GM18519 (cell line): ENCODE results near the gene SLC25A53.
A peak's percentile ranks its signal among the peaks of the same experiment; 100 is the strongest.
"Not testable (repeated sequence)": the region's sequence is repeated elsewhere in the genome, so short reads cannot be mapped to it uniquely, and the experiment has no call there.

ENCODE experiments used
- ATAC-seq: cut with Tn5 transposase; IDR thresholded peaks from one replicate; pipeline ENCODE4 v1.9.1; 2021; ENCODE audit warnings: mild to moderate bottlenecking, moderate library complexity; ENCODE audit not compliant: unreplicated experiment, low FRiP score

SLC25A53 gene

DNA sequence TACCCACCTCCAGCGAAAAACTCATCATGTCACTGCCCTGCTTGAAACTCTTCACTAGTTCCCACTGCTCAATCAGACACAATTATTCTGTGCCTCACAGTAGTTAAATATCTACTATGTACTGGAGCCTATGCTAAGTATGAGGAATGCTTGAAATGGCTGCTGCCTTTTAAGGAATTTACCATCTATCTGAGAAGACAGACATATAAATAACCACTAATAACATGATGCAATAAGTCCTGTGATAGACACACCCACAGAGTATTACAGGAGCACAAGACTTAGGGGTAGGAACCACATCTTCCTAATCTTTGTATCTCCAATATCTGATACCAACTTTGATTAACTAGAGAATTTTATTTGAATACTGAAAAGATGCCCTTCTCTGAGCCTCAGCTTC lies 21.1 kb downstream of the SLC25A53 start:
- ATAC-seq, result no peak

- no peak for ATAC-seq
Measured at GRCh38 chrX:104134583-104135261, 22.1 kb downstream of the SLC25A53 start.

GRCh38 chrX:104130808-104131207 lies 26.0 kb downstream of the SLC25A53 start:
- ATAC-seq, result no peak

DNA sequence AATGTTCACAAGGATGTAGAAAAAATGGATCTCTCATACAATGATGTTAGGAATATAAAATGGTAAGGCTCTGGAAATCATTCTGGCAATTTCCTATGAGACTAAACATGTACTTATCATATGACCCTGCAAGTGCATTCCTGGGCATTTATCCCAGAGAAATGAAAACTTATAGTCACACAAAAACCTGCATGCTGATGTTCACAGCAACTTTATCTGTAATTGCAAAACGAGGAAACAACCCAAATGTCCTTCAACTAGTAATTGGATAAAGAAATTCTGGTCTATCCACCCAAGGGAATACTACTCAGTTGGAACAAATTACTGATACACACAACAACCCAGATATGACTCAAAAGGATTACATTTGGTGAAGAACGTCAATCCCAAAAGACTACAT lies 30.0 kb downstream of the SLC25A53 start:
- no peak for ATAC-seq

DNA sequence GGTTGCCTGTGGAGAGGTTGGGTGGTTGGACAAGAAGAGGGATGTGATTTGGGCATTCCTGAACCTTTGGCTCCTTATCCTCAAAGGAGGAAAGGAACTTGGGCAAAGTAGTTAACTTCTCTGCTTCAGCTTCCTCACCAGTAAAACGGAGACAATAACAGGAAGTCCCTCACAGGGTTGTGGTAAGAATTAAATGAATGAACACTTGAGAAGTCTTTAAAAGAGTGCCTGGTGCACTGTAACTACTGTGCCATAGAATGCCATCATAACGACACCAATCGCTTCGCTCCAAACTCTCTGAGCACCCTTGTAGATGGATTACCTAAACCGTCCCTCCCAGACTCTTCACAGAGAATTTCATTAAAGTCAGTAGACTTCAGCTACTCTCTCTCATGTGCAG lies 34.0 kb downstream of the SLC25A53 start:
- ATAC-seq, result no peak

DNA sequence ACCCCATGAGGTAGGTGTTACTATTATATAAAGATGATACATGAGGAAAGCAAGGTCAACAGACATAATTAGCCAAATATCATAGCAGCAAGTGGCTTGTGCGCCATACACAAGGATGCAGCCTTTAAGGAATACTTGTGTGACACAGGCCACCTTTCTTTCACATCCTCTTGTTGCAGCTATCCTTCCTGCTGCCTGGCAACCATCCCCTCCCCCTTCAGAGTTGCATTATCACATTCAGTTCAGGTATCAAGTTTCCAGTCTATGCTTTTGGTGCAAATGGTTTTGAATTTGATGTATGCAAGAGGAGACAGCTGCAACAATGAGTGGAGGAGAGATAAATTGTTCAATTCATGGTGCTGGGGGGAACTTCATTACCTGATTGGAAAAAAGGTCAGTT lies 38.0 kb downstream of the SLC25A53 start:
- ATAC-seq, result no peak

DNA sequence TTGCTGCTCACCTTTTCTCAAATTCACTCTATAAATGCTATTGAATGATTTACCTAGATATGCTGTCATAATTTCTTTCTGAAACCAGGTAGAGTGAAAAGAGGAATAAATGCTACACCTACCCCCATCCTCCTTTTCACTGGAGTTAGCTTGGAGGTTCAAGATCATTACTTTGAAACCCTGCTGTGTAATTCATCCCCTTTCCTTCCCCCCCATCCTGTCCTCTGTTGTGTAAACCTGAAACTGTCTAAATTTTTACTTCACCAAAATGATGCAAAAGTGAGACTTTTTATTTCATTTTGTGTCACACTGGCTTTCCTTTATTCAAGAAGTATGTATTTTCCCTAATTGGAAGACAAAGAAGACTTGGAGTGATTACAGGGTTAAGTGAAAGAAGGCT lies 39.0 kb downstream of the SLC25A53 start:
- no peak for ATAC-seq

DNA sequence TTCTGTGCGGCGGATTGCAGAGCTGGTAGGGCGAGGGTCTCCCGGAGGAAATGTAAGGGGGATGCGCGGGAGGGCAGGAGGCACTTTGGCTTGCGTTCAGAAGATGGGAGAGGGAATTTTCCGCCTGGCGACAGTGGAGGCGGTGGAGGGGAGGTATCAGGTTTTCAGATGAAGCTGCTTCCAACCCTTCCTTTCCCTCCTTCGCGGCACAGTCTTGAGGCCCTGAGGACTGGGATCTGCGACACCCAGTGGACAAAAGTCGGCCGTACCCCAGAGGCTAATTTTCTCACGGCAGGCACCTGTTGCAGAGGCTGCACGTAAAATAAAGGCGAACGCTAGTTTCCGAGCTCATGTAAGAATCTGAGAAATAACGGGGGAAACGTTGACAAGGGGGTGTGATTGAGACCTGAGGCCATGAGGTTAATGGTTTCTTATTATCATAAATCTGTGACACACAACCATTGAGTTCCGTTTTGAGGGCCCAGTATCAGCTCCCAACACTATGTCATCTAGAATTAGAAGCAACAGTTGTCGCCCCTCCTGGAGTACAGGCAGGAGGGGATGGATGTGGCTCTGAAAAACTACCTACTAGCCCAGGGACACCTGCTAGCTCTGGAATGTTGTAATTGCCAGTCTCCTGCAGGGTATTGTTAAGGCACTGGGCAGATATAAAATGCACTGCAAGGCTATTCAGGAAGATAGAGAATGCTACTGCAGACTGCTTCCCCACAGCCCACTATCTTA lies 43.4 kb downstream of the SLC25A53 start:
- peak; percentile 41 for ATAC-seq

- ATAC-seq, result peak; percentile 67
Measured at GRCh38 chrX:104112326-104112951, 44.4 kb downstream of the SLC25A53 start, which contains the start of gene ZCCHC18. TSS of gene ZCCHC18 (plus strand) at chrX:104112523. CDS start at chrX:104114112, 1,589 bp downstream.

- ATAC-seq, result not testable (repeated sequence)
Measured at GRCh38 chrX:104110491-104111240, 46.1 kb downstream of the SLC25A53 start.

- no peak for ATAC-seq
Measured at GRCh38 chrX:104108955-104109354, 47.9 kb downstream of the SLC25A53 start.

GRCh38 chrX:104105330-104106262 lies 51.2 kb downstream of the SLC25A53 start:
- ATAC-seq, result no peak

DNA sequence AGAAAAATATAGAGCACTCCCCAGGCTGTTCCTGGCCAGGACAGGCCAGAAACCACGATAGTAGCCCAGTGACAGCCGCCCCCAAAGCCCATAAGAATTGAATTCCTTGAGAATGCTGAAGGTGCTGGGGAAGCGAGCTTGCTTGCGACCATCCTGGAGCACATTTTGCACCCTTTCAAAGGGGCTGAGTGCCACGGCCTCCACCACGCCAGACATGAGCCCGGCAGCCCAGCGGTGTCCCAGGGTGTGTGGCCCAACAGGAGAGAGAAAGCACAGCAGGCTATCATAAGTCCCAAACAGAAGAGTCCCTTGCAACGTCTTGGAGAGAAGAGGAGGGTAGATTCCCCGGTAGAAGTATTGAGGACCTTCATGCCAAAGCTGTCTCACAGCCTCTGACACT lies 52.1 kb downstream of the SLC25A53 start:
- no peak for ATAC-seq

GRCh38 chrX:104098919-104099318 lies 57.9 kb downstream of the SLC25A53 start:
- ATAC-seq, result no peak

GRCh38 chrX:104098151-104098808 lies 58.5 kb downstream of the SLC25A53 start:
- ATAC-seq, result no peak

DNA sequence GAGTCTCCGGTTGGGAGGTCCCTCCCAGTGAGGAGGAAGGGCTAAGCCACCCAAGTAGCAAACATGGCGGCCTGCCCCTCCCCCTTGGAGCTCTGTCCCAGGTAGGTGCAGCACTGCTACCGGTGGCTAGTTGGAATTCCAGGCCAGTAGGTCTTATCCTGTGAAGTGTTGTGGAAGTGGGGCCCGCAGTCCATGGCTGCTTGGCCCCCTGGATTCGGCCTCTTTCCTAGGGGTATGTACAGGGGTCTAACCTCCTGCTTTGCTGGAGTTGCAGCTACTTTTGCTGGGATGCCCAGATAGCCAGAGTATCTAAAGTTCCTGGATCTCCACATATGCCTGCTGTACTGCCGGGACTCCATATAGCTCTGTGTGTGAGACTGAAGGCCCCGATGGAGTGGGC lies 70.9 kb downstream of the SLC25A53 start:
- no peak for ATAC-seq

- no peak for ATAC-seq
Measured at GRCh38 chrX:104085477-104085876, 71.3 kb downstream of the SLC25A53 start.

DNA sequence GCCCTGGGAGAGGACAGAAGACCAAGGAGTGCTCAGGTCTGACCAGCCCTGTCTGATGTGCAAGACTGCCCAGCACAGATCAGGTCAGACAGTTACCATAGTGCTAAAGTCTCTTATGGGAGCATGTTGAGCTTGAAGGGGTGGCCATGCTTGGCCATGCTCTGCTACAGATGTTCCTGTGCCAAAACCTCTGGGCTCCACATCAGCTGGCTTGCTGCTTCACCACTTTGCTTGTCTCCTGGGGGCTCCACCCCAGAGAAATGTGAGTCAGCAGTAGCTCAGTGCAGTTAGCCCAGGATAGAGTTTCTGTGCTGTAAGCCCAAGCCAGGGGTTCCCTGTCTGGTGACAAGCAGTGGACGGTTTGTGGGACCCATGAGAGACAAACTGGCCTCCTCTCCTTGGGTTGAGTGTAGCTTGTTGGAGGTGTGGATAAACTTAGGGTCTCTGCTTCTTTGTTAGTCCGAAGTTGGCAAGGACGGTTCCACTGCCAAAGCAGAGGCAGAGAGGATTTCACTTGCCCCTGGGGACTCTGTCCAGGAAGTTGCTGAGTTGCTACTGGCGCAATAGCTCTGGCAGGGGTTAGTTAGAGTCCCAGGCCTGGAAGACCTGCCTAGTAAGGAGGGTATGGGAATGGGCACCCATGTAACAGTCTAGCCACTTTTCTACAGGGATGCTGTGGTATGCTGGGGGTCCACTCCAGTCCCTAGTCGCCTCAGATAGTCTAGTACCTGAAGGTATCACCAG lies 72.1 kb downstream of the SLC25A53 start:
- no peak for ATAC-seq

DNA sequence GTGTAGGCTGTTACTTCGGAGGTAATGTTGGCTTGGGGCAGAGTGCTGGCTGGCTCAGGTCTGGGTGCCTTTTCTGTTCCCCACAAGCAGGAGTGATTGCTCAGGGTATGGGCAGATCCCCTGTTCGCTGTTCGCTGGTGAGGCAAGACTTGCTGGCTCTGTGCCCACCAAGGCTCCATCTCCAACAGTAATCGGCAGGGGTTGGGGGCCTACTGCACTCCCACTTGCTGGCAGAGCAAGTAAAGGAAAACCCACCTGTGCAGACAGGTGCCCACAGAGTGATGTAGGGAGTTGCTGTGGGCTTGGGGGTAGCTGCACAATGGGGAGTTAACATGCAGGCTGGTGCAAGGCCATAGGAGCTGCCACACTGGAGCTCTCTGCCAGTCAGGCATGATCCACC lies 72.7 kb downstream of the SLC25A53 start:
- no peak for ATAC-seq
